ENCODE data around the gene THUMPD3. TPM values are rescaled to one million over a fixed set of nuclear protein-coding genes. Genes with fewer than 3 reads are reported as not detected.
A peak's percentile ranks its signal among the peaks of the same experiment; 100 is the strongest.

THUMPD3 gene
- total and polyA plus RNA-seq, 9 of the 15 experiments (the other 6 are each of a cell fraction or from before 2014, with no cell fraction given) = 58.3 to 132 (median 113) TPM

DNA sequence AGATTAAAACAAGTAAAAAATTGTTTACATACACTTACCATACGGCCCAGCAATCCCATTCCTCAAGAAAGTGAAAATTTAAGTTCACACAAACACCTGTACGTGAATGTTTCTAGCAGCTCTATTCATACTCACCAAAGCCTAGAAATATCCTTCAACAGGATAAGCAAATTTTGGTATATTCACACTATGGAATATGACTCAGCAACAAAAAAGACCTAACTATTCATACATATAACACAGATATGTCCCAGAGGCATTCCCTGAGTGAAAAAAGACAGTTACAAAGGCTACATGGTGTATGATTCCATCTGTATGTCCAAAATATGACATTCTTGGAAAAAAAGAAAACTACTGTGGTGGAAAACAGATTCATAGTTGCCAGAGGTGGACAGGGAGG is 40.1 kb upstream of the THUMPD3 start:
- 21% methylated on average over 2 of the region's 2 CpGs for WGBS (ENCODE audit: insufficient coverage, low coverage, missing lambda C conversion rate)
- H3K79me2 ChIP-seq (ENCODE audit: control insufficient read depth, insufficient read depth, low read length) = no peaks in the 10 kb centered on the region
- H3K4me2 ChIP-seq (ENCODE audit: insufficient read depth, low read length) = no peak overlapping the region
- no peak for FAIRE-seq
- no peak for ATAC-seq
- no TSS peak for BruUV-seq (replicated peaks)
- no peaks in the 10 kb centered on the region for H3K4me1 ChIP-seq (replicated peaks in 1 of 2; ENCODE audit: control insufficient read depth in 2 of 2, insufficient read depth in 2 of 2, low read length in 2 of 2)
- TF ChIP-seq MAFG (tag; conservative IDR thresholded peaks at IDR 0.05) = peak; percentile 54
- no peak for TF ChIP-seq KLF10 (CRISPR knock-in tag; IDR thresholded peaks at IDR 0.05)
- peak; percentile 40; the same call in 1 of the 2 replicates for TF ChIP-seq NFE2 (IDR thresholded peaks at IDR 0.05; ENCODE audit: low read depth)
- TF ChIP-seq ZNF507 (tag; conservative IDR thresholded peaks at IDR 0.05) = no peak
- TF ChIP-seq C11orf30 (IDR thresholded peaks at IDR 0.05; ENCODE audit: low read depth) = peak; percentile 39; the same call in 1 of the 2 replicates
- TF ChIP-seq ZNF316 (IDR thresholded peaks at IDR 0.05) = peak; percentile 62
- no peak overlapping the region for H3K4me3 ChIP-seq
- POLR2A ChIA-PET = interaction anchor here (1.6 kb wide), 1 partner anchor 8 kb away, joined by 5 read pairs; no protein-coding TSS in a partner anchor
- intact Hi-C loops (cut with micrococcal nuclease) = no loop called here
- no peak for DNase-seq (ENCODE audit: extremely low read depth in 1 of 4, low spot score in 3 of 4)
- H3K36me3 ChIP-seq (ENCODE audit: control insufficient read depth, insufficient read depth, low read length) = no peaks in the 10 kb centered on the region
- no peak overlapping the region for H3K27ac ChIP-seq (ENCODE audit: extremely low read depth, low read depth, low read length)
- H3K27me3 ChIP-seq (ENCODE audit: control insufficient read depth in 2 of 2, insufficient read depth in 2 of 2, low read length in 2 of 2) = peaks cover 7 to 24% of the 10 kb centered on the region in 2 experiments; a peak in 4 of 5 replicates
- CTCF ChIA-PET (ENCODE audit: low intra/inter-chr PET ratio) = no interaction called here
- H4K20me1 ChIP-seq (replicated peaks; ENCODE audit: control insufficient read depth, insufficient read depth, low read length) = no peaks in the 10 kb centered on the region
- no peaks in the 10 kb centered on the region for H3K9me3 ChIP-seq (replicated peaks; ENCODE audit: control insufficient read depth, insufficient read depth, low read depth, low read length)
- H3K9me1 ChIP-seq (ENCODE audit: control insufficient read depth, insufficient read depth, low read length) = no peaks in the 10 kb centered on the region
- H3K9ac ChIP-seq (ENCODE audit: insufficient read depth in 1 of 2, low read depth in 2 of 2, low read length in 2 of 2) = no peak overlapping the region
- no peak overlapping the region for H2AFZ ChIP-seq (ENCODE audit: low read depth, low read length)
- in situ Hi-C loops (cut with MboI) = no loop called here

DNA sequence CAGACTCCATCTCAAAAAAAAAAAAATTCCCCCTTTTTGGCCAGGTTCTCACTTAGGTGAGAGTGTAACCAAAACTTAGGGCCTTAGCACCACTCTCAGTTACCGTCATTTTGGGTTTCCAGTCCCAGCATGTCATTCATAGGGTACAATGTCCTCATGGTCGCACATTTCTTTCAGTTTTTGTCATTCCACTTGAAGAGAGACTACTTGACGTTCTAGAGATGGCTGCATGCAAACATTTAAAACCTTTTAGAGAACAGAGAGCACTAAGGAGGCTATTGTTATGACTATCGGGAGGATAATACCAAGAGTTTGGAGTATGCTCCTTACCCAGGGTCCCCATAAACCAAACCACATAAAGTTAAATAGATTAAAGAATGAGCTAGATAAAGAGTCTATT is 37.9 kb upstream of the THUMPD3 start:
- no peak overlapping the region for H3K9ac ChIP-seq (ENCODE audit: insufficient read depth in 1 of 2, low read depth in 2 of 2, low read length in 2 of 2)
- intact Hi-C loops (cut with micrococcal nuclease) (no loop called here), in situ Hi-C loops (cut with MboI) (no loop called here)
- no peaks in the 10 kb centered on the region for H3K9me3 ChIP-seq (replicated peaks; ENCODE audit: control insufficient read depth, insufficient read depth, low read depth, low read length)
- no peak overlapping the region for H3K4me2 ChIP-seq (ENCODE audit: insufficient read depth, low read length)
- no peaks in the 10 kb centered on the region for H3K4me1 ChIP-seq (replicated peaks in 1 of 2; ENCODE audit: control insufficient read depth in 2 of 2, insufficient read depth in 2 of 2, low read length in 2 of 2)
- H4K20me1 ChIP-seq (replicated peaks; ENCODE audit: control insufficient read depth, insufficient read depth, low read length) = no peaks in the 10 kb centered on the region
- peaks cover 7 to 16% of the 10 kb centered on the region in 2 experiments; a peak in 3 of 5 replicates for H3K27me3 ChIP-seq (ENCODE audit: control insufficient read depth in 2 of 2, insufficient read depth in 2 of 2, low read length in 2 of 2)
- H3K27ac ChIP-seq (ENCODE audit: extremely low read depth, low read depth, low read length) = no peak overlapping the region
- H3K36me3 ChIP-seq (ENCODE audit: control insufficient read depth, insufficient read depth, low read length) = no peaks in the 10 kb centered on the region
- DNase-seq (ENCODE audit: extremely low read depth in 1 of 4, low spot score in 3 of 4) (no peak), ATAC-seq (no peak), FAIRE-seq (no peak)
- no peak overlapping the region for H2AFZ ChIP-seq (ENCODE audit: low read depth, low read length)
- no TSS peak for BruUV-seq (replicated peaks)
- CTCF ChIA-PET (ENCODE audit: low intra/inter-chr PET ratio) = no interaction called here
- POLR2A ChIA-PET = no interaction called here
- 32% methylated on average over 4 of the region's 4 CpGs for WGBS (ENCODE audit: insufficient coverage, low coverage, missing lambda C conversion rate)
- no peak overlapping the region for H3K4me3 ChIP-seq
- H3K79me2 ChIP-seq (ENCODE audit: control insufficient read depth, insufficient read depth, low read length) = no peaks in the 10 kb centered on the region
- no peaks in the 10 kb centered on the region for H3K9me1 ChIP-seq (ENCODE audit: control insufficient read depth, insufficient read depth, low read length)
- TF ChIP-seq ZBED1 (IDR thresholded peaks at IDR 0.05) = no peak
